DOHH2 (cell line): ENCODE data around the gene RMI2.

Experiments
- H3F3A ChIP-seq: fragments of 200-600 bp; sonication (generic), shearing (Covaris generic); 2 replicates; pipeline ENCODE4 v1.6.0; 2016; ENCODE audit warnings: antibody characterized with exemption, mild to moderate bottlenecking; ENCODE audit not compliant: control insufficient read depth, insufficient read depth
- H3K27ac ChIP-seq: fragments of 200-600 bp; sonication (generic); 2 replicates; pipeline ENCODE4 v1.5.1; 2014; ENCODE audit warnings: low read depth, mild to moderate bottlenecking, low read length, moderate library complexity
- H3K27me3 ChIP-seq: fragments of 200-600 bp; sonication (generic); 2 replicates; pipeline ENCODE4 v1.6.1; 2014; ENCODE audit warnings: mild to moderate bottlenecking, low read length, mixed read lengths; ENCODE audit not compliant: control insufficient read depth
- H3K36me3 ChIP-seq: fragments of 200-600 bp; sonication (generic); 2 replicates; pipeline ENCODE4 v1.6.1; 2014; ENCODE audit warnings: mild to moderate bottlenecking, low read length, moderate library complexity, mixed read lengths; ENCODE audit not compliant: control insufficient read depth
- H3K4me1 ChIP-seq: fragments of 200-600 bp; sonication (generic); 2 replicates; pipeline ENCODE4 v1.6.1; 2014; ENCODE audit warnings: mild to moderate bottlenecking, low read length, mixed read lengths; ENCODE audit not compliant: control insufficient read depth
- H3K4me2 ChIP-seq: fragments of 200-600 bp; sonication (generic); 2 replicates; pipeline ENCODE4 v1.6.0; 2014; ENCODE audit warnings: mild to moderate bottlenecking, low read length, moderate library complexity
- H3K4me3 ChIP-seq: fragments of 200-600 bp; sonication (generic); 2 replicates; pipeline ENCODE4 v1.5.1; 2014; ENCODE audit warnings: mild to moderate bottlenecking, low read length, mixed read lengths
- H3K79me2 ChIP-seq: fragments of 200-600 bp; sonication (generic); 2 replicates; pipeline ENCODE4 v1.6.1; 2014; ENCODE audit warnings: mild to moderate bottlenecking, low read length, mixed read lengths; ENCODE audit not compliant: control insufficient read depth
- H3K9me2 ChIP-seq: fragments of 200-600 bp; sonication (generic); replicated peaks from 2 replicates; pipeline ENCODE4 v1.6.1; 2014; ENCODE audit warnings: mild to moderate bottlenecking, low read length, mixed read lengths; ENCODE audit not compliant: control insufficient read depth
- H3K9me3 ChIP-seq: fragments of 200-600 bp; sonication (generic); 2 replicates; pipeline ENCODE4 v1.6.1; 2014; ENCODE audit warnings: antibody characterized with exemption, low read length, mixed read lengths; ENCODE audit not compliant: control insufficient read depth, insufficient read depth
- H4K20me1 ChIP-seq: fragments of 200-600 bp; sonication (generic); 2 replicates; pipeline ENCODE4 v1.6.0; 2014; ENCODE audit warnings: low read depth, mild to moderate bottlenecking, antibody characterized with exemption, low read length, moderate library complexity; ENCODE audit not compliant: control insufficient read depth, insufficient read depth
- CTCF ChIP-seq: fragments of 200-600 bp; sonication (generic); IDR thresholded peaks from one replicate; pipeline ENCODE4 v1.5.1; 2014; ENCODE audit warnings: antibody characterized with exemption, mild to moderate bottlenecking, low read depth, low read length; ENCODE audit not compliant: poor library complexity, severe bottlenecking
- EZH2phosphoT487 ChIP-seq: fragments of 200-600 bp; sonication (generic); IDR thresholded peaks from 2 replicates; pipeline ENCODE4 v1.6.1; 2017; ENCODE audit warnings: borderline replicate concordance, mild to moderate bottlenecking, antibody characterized with exemption, low read length, moderate library complexity, mixed read lengths

Gene RMI2

GRCh38 chr16:11346700-11347319, 1.6 kb downstream of the RMI2 start:
- peaks cover 14% of the 10 kb centered on the region for H4K20me1 ChIP-seq
- no peaks in the 10 kb centered on the region for H3F3A ChIP-seq
- peaks cover 61% of the 10 kb centered on the region for H3K79me2 ChIP-seq
- no peaks in the 10 kb centered on the region for H3K9me3 ChIP-seq
- peak overlapping the region; percentile 99 for H3K4me2 ChIP-seq
- H3K4me3 ChIP-seq, result peak overlapping the region; percentile 99
- no peaks in the 10 kb centered on the region for H3K9me2 ChIP-seq
- H3K4me1 ChIP-seq, result peaks cover 47% of the 10 kb centered on the region
- H3K27ac ChIP-seq, result no peak overlapping the region
- peaks cover 36% of the 10 kb centered on the region for H3K36me3 ChIP-seq
- H3K27me3 ChIP-seq, result no peaks in the 10 kb centered on the region
- no peak for TF ChIP-seq CTCF

- no peak overlapping the region for H3K4me2 ChIP-seq
- H3K4me3 ChIP-seq, result no peak overlapping the region
- no peaks in the 10 kb centered on the region for H3K9me3 ChIP-seq
- no peaks in the 10 kb centered on the region for H3F3A ChIP-seq
- peaks cover 14% of the 10 kb centered on the region for H4K20me1 ChIP-seq
- H3K4me1 ChIP-seq, result peaks cover 47% of the 10 kb centered on the region
- H3K79me2 ChIP-seq, result peaks cover 62% of the 10 kb centered on the region
- H3K27ac ChIP-seq, result no peak overlapping the region
- peaks cover 43% of the 10 kb centered on the region for H3K36me3 ChIP-seq
- H3K27me3 ChIP-seq, result no peaks in the 10 kb centered on the region
- no peak for TF ChIP-seq CTCF
- no peak for TF ChIP-seq EZH2phosphoT487
- no peaks in the 10 kb centered on the region for H3K9me2 ChIP-seq
Measured at GRCh38 chr16:11347831-11348230, 2.6 kb downstream of the RMI2 start.

- H3K9me2 ChIP-seq, result no peaks in the 10 kb centered on the region
- peaks cover 74% of the 10 kb centered on the region for H3K79me2 ChIP-seq
- TF ChIP-seq CTCF (no peak), EZH2phosphoT487 (no peak)
- H3K36me3 ChIP-seq, result peaks cover 54% of the 10 kb centered on the region
- H3K4me2 ChIP-seq, result 0 out of 2 replicates have a peak overlapping the region, but pooled peaks have one; percentile 8
- no peak overlapping the region for H3K4me3 ChIP-seq
- H3F3A ChIP-seq, result peaks cover 2% of the 10 kb centered on the region; the same call in 1 of the 2 replicates
- H3K27me3 ChIP-seq, result no peaks in the 10 kb centered on the region
- H3K9me3 ChIP-seq, result no peaks in the 10 kb centered on the region
- H3K4me1 ChIP-seq, result peaks cover 56% of the 10 kb centered on the region
- H3K27ac ChIP-seq, result no peak overlapping the region
- H4K20me1 ChIP-seq, result peaks cover 14% of the 10 kb centered on the region
Measured at GRCh38 chr16:11348737-11349598, 3.7 kb downstream of the RMI2 start.
